Liver (tissue), 9 donors: ENCODE data around the gene NR2F6. TPM values are rescaled to one million over a fixed set of nuclear protein-coding genes. Genes with fewer than 3 reads are reported as not detected.

Source experiments
- DNase-seq: peaks from one replicate; pipeline ENCODE4 v3.0.0-alpha.2; 2017; ENCODE audit warnings: low spot score
- H3K27ac ChIP-seq, 2 donors: one replicate each; pipeline ENCODE4 v1.7.0; 2013; ENCODE audit warnings: inconsistent platforms in 2 of 2, low read length in 2 of 2, control low read depth in 1 of 2, low read depth in 1 of 2, mild to moderate bottlenecking in 1 of 2
- H3K27me3 ChIP-seq, 4 donors: one replicate each; pipeline versions ENCODE4 v1.6.1 to v1.7.0; 2013; ENCODE audit warnings: low read length in 3 of 4, inconsistent platforms in 1 of 4, mild to moderate bottlenecking in 1 of 4, moderate library complexity in 1 of 4; ENCODE audit not compliant: control insufficient read depth in 4 of 4, insufficient read depth in 4 of 4
- H3K36me3 ChIP-seq, 4 donors: one replicate each; pipeline versions ENCODE4 v1.6.1 to v1.7.0; 2013; ENCODE audit warnings: low read length in 3 of 4, mild to moderate bottlenecking in 3 of 4, low read depth in 1 of 4, moderate library complexity in 1 of 4; ENCODE audit not compliant: control insufficient read depth in 4 of 4, insufficient read depth in 3 of 4
- H3K4me1 ChIP-seq, 4 donors: one replicate each; pipeline versions ENCODE4 v1.6.1 to v1.7.0; 2013; ENCODE audit warnings: low read length in 3 of 4, mild to moderate bottlenecking in 3 of 4, moderate library complexity in 1 of 4; ENCODE audit not compliant: control insufficient read depth in 4 of 4, insufficient read depth in 4 of 4
- H3K4me3 ChIP-seq, 3 donors: one replicate each; pipeline versions ENCODE4 v1.6.1 to v1.7.0; 2013; ENCODE audit warnings: low read length in 3 of 3, control low read depth in 1 of 3, low read depth in 1 of 3, mild to moderate bottlenecking in 1 of 3
- H3K9ac ChIP-seq, 2 donors: one replicate each; pipeline ENCODE4 v1.7.0; 2013; ENCODE audit warnings: low read length in 2 of 2, mild to moderate bottlenecking in 2 of 2, moderate library complexity in 2 of 2, control low read depth in 1 of 2, low read depth in 1 of 2
- H3K9me3 ChIP-seq, 4 donors: one replicate each; pipeline versions ENCODE4 v1.6.1 to v1.7.0; 2013; ENCODE audit warnings: low read length in 3 of 4; ENCODE audit not compliant: control insufficient read depth in 4 of 4
- EGR1 ChIP-seq, 2 donors: IDR thresholded peaks; 2 replicates each; pipeline ENCODE4 v1.6.1; 2016 to 2018; ENCODE audit warnings: antibody characterized with exemption in 2 of 2, low read depth in 2 of 2
- FOXA1 ChIP-seq: IDR thresholded peaks from 2 replicates; pipeline ENCODE4 v1.6.1; 2016; ENCODE audit warnings: antibody characterized with exemption
- FOXA2 ChIP-seq: IDR thresholded peaks from 2 replicates; pipeline ENCODE4 v1.6.1; 2016; ENCODE audit warnings: antibody characterized with exemption
- GABPA ChIP-seq, 2 donors: IDR thresholded peaks in 1 of 2; conservative IDR thresholded peaks in 1 of 2; 2 replicates each; pipeline ENCODE4 v1.6.1; 2016; ENCODE audit warnings: antibody characterized with exemption in 2 of 2, mild to moderate bottlenecking in 1 of 2, moderate library complexity in 1 of 2
- HNF4A ChIP-seq, 2 donors: conservative IDR thresholded peaks; 2 replicates each; pipeline ENCODE4 v1.6.1; 2016; ENCODE audit warnings: antibody characterized with exemption in 2 of 2, mild to moderate bottlenecking in 2 of 2
- HNF4G ChIP-seq: IDR thresholded peaks from 2 replicates; pipeline ENCODE4 v1.6.1; 2016; ENCODE audit warnings: antibody characterized with exemption
- JUND ChIP-seq, 2 donors: IDR thresholded peaks; 2 replicates each; pipeline ENCODE4 v1.6.1; 2016; ENCODE audit warnings: antibody characterized with exemption in 2 of 2
- NR2F2 ChIP-seq: IDR thresholded peaks from 2 replicates; pipeline ENCODE4 v1.6.1; 2016; ENCODE audit warnings: antibody characterized with exemption
- RAD21 ChIP-seq, 2 donors: IDR thresholded peaks; 2 replicates each; pipeline ENCODE4 v1.6.1; 2016; ENCODE audit warnings: antibody characterized with exemption in 2 of 2, mild to moderate bottlenecking in 2 of 2
- RXRA ChIP-seq, 2 donors: IDR thresholded peaks; 2 replicates each; pipeline ENCODE4 v1.6.1; 2017 to 2018; ENCODE audit warnings: antibody characterized with exemption in 2 of 2, mild to moderate bottlenecking in 1 of 2
- SP1 ChIP-seq: IDR thresholded peaks from 2 replicates; pipeline ENCODE4 v1.6.1; 2018; ENCODE audit warnings: antibody characterized with exemption, mild to moderate bottlenecking
- TAF1 ChIP-seq: conservative IDR thresholded peaks from 2 replicates; pipeline ENCODE4 v1.6.1; 2016; ENCODE audit warnings: antibody characterized with exemption, mild to moderate bottlenecking
- YY1 ChIP-seq: IDR thresholded peaks from 2 replicates; pipeline ENCODE4 v1.6.1; 2016; ENCODE audit warnings: antibody characterized with exemption, mild to moderate bottlenecking
- WGBS: extraction: QIAGEN DNeasy Blood & Tissue Kit; methylation state at CpG from one replicate; pipeline ENCODE4 v1.1.7; 2013; 5-methylcytosine and 5-hydroxymethylcytosine counted together
- polyA plus RNA-seq, 2 donors: library from polyadenylated mRNA; stranded (reverse) in 1 of 2; unstranded in 1 of 2; fragments of 200-250 nt in 1 of 2; fragments of >200 nt in 1 of 2; fragmentation: Nextera tagmentation in 1 of 2; extraction: Ambion mirVana in 1 of 2; gene quantifications; one replicate each; pipeline versions ENCODE4 v1.2.1 to v1.2.3, GENCODE V29; 2013 to 2015
- total RNA-seq, 2 donors: library from RNA; depleted of rRNA; stranded (reverse); fragments of >200 nt; gene quantifications; one replicate each; pipeline ENCODE4 v1.2.3, GENCODE V29; 2014
- TF ChIP-seq, protein P1 (sequence below): IDR thresholded peaks from 2 replicates; pipeline ENCODE4 v1.6.1; 2016; ENCODE audit warnings: antibody characterized with exemption, mild to moderate bottlenecking
- TF ChIP-seq, protein P2 (sequence below): IDR thresholded peaks from 2 replicates; pipeline ENCODE4 v1.6.1; 2016; ENCODE audit warnings: antibody characterized with exemption
- TF ChIP-seq, protein P3 (sequence below): fragments of 150-350 bp; IDR thresholded peaks from 2 replicates; pipeline ENCODE4 v1.5.1; 2017; ENCODE audit warnings: improper control_type of control experiment, low read depth, low read length; ENCODE audit not compliant: missing input control
- TF ChIP-seq, protein P4 (sequence below): IDR thresholded peaks from 2 replicates; pipeline ENCODE4 v1.6.1; 2016; ENCODE audit warnings: antibody characterized with exemption
- TF ChIP-seq, protein P5 (sequence below): IDR thresholded peaks from 2 replicates; pipeline ENCODE4 v1.6.1; 2016; ENCODE audit warnings: antibody characterized with exemption
- donor health status: healthy.
- donor health status: healthy.
- donor health status: healthy.
- donor health status: healthy.
- donor health status: healthy.

NR2F6 gene
- total and polyA plus RNA-seq, 4 donors, result 30.5 to 86.1 (median 52.6) TPM

DNA sequence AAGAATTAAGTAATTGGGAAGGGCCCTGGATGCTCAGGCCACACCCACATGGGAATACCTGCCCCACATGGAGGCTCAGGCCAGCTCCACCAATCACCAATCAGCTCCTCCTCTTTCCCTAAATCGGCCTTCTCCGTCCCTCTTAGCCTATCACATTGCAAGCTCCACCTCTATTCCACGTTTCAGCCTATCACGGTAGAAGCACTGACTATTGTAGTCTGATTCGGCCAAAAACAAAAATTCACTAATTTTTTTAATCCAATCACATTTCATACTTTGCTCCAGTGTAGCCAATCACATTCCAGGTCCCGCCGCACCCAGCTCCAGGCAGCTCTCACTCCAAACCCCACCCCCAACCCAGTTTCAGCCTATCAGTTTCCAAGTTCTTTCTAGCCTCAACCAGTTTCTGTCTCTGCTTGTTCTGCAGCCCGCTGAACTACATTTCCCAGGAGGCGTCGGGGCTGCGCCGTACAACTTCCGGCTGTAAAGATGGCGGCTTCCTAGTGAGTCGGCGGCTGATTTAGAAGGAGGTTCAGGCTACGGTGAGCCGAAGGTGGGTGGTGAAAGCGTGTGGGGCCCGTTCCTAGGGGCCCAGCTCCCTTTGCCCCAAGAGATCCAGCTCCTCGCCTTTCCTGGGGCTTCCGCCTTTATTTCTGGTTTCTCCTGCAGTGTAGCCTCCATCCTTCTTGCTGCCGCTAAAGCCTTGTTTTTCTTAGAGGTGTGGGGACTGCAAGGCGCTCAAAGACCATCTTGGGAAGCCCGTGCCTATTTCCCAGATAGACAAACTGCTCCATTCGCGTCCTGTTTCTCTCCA, 21.5 kb upstream of the NR2F6 start, which contains the start of gene BABAM1:
TSS of gene BABAM1 (plus strand) at position 469 of the 814 bp plus-strand sequence. CDS start 1,364 bp downstream, outside the sequence.
- peak within 1 kb of the TSS; percentile 66 to 95 for H3K9ac ChIP-seq
- peaks cover 0 to 12% (median 6%) of the 10 kb centered on the region in 4 donors for H3K36me3 ChIP-seq
- H3K27ac ChIP-seq, result peak within 1 kb of the TSS in 1 of 2 donors; percentile 76
- peak within 1 kb of the TSS; percentile 81 to 100 (median 94) for H3K4me3 ChIP-seq
- peak; percentile 93 for DNase-seq
- peak; percentile 100 for TF ChIP-seq SP1
- no peak for TF ChIP-seq EGR1 (IDR thresholded peaks at IDR 0.05; ENCODE audit: low read depth in 2 of 2)
- TF ChIP-seq YY1, result peak; percentile 99
- TF ChIP-seq HNF4G, result no peak
- TF ChIP-seq FOXA2, result no peak
- peak; percentile 83 to 96 for TF ChIP-seq GABPA (IDR thresholded peaks at IDR 0.05 in 1 of 2, conservative IDR thresholded peaks at IDR 0.05 in 1 of 2)
- peak; percentile 39 for TF ChIP-seq NR2F2
- no peak for TF ChIP-seq JUND (IDR thresholded peaks at IDR 0.05)
- TF ChIP-seq FOXA1, result no peak
- no peak for TF ChIP-seq TAF1
- peak; percentile 28 to 37 for TF ChIP-seq RXRA (IDR thresholded peaks at IDR 0.05)
- TF ChIP-seq, protein P1, sequence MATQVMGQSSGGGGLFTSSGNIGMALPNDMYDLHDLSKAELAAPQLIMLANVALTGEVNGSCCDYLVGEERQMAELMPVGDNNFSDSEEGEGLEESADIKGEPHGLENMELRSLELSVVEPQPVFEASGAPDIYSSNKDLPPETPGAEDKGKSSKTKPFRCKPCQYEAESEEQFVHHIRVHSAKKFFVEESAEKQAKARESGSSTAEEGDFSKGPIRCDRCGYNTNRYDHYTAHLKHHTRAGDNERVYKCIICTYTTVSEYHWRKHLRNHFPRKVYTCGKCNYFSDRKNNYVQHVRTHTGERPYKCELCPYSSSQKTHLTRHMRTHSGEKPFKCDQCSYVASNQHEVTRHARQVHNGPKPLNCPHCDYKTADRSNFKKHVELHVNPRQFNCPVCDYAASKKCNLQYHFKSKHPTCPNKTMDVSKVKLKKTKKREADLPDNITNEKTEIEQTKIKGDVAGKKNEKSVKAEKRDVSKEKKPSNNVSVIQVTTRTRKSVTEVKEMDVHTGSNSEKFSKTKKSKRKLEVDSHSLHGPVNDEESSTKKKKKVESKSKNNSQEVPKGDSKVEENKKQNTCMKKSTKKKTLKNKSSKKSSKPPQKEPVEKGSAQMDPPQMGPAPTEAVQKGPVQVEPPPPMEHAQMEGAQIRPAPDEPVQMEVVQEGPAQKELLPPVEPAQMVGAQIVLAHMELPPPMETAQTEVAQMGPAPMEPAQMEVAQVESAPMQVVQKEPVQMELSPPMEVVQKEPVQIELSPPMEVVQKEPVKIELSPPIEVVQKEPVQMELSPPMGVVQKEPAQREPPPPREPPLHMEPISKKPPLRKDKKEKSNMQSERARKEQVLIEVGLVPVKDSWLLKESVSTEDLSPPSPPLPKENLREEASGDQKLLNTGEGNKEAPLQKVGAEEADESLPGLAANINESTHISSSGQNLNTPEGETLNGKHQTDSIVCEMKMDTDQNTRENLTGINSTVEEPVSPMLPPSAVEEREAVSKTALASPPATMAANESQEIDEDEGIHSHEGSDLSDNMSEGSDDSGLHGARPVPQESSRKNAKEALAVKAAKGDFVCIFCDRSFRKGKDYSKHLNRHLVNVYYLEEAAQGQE, result peak; percentile 50
- TF ChIP-seq, protein P2, sequence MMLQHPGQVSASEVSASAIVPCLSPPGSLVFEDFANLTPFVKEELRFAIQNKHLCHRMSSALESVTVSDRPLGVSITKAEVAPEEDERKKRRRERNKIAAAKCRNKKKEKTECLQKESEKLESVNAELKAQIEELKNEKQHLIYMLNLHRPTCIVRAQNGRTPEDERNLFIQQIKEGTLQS, result peak; percentile 27
- peak; percentile 14 to 17 for TF ChIP-seq HNF4A (conservative IDR thresholded peaks at IDR 0.05)
- TF ChIP-seq, protein P3, sequence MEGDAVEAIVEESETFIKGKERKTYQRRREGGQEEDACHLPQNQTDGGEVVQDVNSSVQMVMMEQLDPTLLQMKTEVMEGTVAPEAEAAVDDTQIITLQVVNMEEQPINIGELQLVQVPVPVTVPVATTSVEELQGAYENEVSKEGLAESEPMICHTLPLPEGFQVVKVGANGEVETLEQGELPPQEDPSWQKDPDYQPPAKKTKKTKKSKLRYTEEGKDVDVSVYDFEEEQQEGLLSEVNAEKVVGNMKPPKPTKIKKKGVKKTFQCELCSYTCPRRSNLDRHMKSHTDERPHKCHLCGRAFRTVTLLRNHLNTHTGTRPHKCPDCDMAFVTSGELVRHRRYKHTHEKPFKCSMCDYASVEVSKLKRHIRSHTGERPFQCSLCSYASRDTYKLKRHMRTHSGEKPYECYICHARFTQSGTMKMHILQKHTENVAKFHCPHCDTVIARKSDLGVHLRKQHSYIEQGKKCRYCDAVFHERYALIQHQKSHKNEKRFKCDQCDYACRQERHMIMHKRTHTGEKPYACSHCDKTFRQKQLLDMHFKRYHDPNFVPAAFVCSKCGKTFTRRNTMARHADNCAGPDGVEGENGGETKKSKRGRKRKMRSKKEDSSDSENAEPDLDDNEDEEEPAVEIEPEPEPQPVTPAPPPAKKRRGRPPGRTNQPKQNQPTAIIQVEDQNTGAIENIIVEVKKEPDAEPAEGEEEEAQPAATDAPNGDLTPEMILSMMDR, result no peak
- peak in 1 of 2 donors; percentile 5 for TF ChIP-seq RAD21 (IDR thresholded peaks at IDR 0.05)
- TF ChIP-seq, protein P4, sequence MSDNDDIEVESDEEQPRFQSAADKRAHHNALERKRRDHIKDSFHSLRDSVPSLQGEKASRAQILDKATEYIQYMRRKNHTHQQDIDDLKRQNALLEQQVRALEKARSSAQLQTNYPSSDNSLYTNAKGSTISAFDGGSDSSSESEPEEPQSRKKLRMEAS, result peak; percentile 51
- TF ChIP-seq, protein P5, sequence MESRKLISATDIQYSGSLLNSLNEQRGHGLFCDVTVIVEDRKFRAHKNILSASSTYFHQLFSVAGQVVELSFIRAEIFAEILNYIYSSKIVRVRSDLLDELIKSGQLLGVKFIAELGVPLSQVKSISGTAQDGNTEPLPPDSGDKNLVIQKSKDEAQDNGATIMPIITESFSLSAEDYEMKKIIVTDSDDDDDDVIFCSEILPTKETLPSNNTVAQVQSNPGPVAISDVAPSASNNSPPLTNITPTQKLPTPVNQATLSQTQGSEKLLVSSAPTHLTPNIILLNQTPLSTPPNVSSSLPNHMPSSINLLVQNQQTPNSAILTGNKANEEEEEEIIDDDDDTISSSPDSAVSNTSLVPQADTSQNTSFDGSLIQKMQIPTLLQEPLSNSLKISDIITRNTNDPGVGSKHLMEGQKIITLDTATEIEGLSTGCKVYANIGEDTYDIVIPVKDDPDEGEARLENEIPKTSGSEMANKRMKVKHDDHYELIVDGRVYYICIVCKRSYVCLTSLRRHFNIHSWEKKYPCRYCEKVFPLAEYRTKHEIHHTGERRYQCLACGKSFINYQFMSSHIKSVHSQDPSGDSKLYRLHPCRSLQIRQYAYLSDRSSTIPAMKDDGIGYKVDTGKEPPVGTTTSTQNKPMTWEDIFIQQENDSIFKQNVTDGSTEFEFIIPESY, result no peak
- WGBS, result under 1% methylated on average over 27 of the region's 27 CpGs
- H3K4me1 ChIP-seq, result peaks cover 3 to 11% (median 10%) of the 10 kb centered on the region in 4 donors
- no peaks in the 10 kb centered on the region for H3K9me3 ChIP-seq
- H3K27me3 ChIP-seq, result no peaks in the 10 kb centered on the region
